ENCODE results near the gene LYST.
A peak's percentile ranks its signal among the peaks of the same experiment; 100 is the strongest.
"Not testable (repeated sequence)": the region's sequence is repeated elsewhere in the genome, so short reads cannot be mapped to it uniquely, and the experiment has no call there.

The LYST gene

DNA sequence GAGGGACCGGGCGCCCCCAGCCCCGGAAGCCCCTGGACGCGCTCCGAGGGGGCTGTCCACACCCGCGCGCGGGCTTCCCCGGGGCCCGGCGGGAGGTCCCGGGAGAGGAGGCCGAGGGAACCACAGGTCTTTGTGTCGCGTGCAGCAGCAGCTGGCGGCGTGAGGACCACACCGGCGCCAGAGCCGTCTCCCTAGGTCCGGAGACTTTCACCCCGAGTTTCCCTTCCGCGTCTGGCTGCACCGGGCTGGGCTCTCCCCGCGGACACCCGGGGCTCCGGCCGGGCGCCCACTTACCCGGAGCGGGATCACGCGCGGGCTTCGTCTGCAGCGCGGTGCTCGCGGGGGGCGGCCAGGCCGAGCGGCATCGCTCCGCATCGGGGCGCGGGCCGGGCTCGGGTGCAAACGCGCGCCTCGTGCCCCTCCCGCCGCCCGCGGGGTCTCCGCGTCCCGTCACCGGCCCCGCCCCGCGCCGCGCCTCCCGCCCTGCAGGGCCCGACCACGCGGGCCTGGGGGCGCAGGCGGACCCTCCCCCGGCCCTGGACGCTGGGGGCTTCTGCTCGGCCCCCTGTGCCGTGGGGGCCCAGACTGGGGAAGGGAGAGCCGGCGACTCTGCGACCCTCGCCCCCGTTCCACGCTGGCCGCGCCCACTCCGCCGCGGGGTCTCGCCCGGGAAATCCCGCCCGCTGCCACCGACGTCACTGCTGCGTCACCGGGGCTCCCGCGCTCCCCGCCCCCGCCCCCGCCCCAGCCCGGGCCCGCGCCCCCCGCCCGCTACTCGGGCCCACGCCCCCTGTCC, 217.1 kb downstream of the LYST start, which contains the start of gene GNG4:
GNG4 (minus strand) TSS at position 417 of the 796 bp plus-strand sequence. CDS start 65,946 bp downstream, outside the sequence.
- DNase-seq, result peak; percentile 58

DNA sequence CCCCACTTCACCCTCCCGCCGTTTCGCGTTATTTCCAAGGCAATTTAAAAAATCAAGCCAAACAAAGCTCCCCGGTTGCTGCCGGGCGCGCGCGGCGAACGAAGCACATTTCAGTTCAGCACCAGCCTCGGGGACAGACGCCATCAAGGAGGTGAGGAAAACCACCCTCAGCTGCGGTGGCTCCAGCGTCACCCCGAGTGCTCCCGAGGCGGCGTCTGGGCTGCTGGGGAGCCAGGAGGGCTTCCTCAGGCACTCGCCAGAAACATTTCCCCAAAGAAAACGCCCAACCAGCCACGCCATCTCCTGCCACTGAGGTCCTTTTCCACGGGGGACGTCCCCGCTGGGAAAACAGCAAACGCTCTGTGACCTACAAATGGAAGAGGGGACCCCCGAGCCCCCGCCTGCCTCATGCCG, 217.7 kb downstream of the LYST start:
- DNase-seq, result peak; percentile 61

DNA sequence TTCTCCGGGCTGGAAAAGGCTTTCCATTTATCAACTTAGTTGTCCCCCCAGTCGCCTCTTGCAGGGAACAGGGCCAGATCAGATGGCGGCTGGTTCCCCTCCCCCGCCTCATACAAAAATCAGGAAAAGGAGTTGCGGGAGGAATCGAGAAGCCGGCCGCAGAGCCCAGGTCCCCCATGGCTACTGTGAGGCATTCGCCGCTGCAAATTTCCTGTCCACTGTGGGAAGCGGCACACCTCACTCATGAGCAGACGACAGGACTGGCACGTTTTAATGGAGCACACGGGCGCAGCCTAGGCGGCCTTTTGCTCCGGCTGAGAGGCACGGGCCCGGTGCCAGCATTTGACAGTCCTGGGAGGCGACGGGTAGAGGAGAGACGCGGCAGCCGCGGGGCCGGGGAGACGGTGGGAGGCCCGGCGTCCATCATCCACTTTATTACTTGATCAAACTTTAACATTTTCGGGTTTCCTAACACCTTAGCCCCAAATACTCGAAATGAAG, 218.2 kb downstream of the LYST start:
- peak; percentile 80 for DNase-seq

DNA sequence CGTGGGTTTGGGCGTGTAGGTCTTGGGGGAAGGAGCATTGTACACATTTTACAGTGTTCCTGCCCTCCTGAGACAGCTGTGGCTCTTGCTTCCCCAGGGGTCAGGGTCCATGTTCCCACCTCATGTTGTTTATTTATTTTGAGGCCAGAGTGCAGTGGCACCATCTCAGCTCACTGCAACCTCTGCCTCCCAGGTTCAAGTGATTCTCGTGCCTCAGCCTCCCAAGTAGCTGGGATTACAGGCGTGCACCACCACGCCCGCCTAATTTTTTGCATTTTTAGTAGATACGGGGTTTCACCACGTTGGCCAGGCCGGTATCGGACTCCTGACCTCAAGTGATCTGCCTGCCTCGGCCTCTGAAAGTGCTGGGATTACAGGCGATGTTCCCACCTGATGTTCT, 219.2 kb downstream of the LYST start:
- DNase-seq, result not testable (repeated sequence)

DNA sequence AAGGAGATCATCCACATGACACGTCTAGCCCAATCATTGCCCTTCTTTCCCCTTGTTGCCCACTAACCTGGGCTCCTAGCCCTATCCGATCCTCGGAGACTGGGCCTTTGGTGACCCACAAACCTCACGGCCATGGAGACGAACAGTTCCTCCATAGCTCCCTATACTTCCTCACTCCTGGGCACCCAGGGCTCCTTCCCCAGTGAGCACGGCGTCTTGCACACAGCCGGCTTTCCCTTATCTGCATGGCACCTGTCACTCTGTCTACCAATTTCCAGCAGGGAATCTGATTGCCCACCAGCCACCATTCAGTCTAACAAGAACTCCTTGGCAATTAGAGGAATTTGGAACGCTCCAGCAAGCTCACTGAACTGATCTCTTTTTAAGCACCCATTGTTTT, 220.2 kb downstream of the LYST start:
- no peak for DNase-seq

DNA sequence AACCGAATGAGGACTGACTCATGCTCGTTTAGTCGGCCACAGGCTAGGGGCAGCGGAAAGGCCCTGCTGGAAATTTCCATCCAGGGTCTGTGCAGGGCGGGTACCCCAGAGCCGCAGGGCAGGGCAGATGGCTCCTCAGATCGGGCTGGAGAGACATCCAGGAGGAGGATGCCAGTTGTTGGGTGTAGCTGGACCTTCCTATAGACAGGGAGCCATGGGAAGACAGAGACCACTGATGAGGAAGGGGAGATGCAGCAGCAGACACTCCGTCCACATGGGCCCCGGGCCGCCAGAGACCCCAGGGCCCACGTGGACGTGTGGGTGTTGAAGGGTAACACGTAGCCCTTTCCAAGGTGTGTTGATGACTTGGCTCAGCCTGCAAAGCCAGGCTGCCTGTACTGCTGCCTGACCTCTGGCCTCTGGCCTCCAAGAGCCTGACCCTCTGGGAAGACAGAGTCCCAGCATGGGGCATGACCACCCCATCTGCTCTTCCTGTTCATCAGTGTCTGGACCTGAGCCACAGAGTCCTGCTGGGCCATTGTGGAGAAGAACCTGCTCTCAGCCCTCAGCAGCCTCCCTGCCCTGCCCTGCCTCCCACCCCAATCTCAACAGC, 221.9 kb downstream of the LYST start:
- no peak for DNase-seq

DNA sequence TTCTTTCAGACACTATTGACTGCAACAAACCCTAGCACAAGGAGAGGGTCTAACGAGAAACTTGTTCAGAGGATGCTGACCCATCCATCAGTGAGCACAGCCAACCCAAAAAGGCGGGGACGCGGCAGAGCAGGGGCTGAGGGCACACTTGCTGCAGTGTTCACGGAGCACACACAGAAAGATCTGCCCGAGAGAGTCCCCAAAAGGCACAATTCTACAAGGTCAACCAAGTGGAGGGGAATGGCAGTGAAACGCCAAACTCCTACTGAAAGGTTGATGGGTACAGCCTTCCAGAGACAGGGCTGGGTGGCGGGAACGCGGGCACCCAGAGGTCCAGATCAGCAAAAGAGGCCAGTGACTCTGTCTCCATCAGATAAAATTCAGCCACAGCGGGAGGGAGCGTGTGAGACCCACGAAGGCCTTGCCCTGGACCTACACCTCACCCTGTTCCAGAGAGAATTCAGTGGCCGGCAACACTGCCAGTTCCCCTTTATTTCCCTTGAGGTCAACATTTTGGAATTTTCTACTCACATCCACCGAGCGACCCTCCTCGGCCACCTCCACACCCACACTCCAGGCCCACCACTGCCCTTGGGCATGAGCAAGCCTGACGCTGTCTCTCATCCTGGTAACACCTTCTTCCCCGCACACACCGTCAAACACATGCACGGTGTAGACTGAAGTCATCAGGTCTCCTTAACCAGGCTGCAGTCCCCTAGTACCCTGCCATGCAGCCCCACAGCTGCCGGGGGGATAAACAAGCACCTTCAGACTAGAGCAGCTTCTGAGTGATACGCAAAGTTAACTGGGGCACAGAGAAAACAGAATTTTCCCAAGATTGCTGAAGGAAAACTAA, 222.6 kb downstream of the LYST start:
- DNase-seq, result no peak

DNA sequence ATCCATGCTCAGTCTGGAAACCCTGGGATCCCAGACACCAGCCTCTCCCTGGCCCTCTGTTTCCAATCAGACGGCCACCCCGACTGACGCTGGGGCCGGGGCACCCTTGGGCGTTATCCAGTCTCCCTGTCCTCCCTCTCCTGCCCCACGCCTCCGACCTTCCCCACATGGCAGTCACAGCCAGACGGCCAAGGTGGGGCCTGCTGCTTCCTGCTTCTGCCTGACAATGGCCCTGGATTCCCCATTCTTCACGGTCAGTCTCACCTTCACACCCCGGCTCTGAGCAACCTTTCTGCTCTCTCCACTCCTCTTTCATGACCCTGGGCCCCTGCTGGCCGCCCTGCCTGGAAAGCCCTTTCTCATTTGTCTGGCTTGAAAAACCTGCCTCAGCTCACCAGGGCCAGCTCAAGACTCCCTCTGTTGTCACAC, 223.7 kb downstream of the LYST start:
- DNase-seq, result no peak

DNA sequence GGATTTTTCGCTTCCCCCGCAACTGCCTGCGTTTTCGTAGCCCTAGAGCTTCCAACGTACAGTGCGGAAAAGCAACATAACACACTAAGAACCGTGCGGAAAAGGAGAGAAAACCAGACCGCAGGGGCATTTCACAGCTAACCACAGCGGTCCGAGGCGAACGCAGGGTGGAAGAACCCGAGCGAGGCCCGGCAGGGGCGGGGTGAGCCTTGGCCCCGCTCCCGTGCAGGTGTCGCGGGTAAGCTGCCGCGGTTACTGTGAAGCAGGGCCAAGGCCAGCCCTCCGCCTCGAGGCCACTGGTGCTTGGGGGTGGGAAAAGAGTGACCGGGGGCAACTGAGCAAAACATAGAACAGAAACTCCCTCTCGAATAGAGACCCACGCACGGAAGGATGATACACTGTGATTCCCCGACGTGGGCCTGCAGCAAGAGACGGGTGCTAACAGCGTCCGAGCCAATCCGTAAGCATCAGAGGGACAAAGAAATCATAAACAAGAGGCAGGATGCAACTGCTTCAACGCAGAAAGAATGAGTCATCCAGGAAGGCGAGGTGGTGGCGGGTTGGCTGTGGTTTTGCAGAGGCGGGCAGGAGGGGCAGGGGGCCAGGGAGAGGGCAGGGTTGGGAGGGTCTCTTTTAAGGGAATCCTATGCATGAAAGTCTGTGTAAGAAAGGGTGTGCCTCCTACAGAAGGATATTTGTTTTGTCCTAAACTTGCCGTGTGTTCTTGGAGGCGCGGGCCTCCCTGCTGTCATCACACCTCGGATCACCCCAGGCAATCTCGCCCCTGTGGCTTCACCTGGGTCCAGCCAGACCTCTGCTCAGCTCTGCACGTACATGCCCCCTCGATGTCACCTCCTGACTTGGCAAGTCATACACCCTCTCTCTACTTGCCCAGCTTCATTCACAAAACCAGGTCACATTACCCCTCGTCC, 224.4 kb downstream of the LYST start:
- DNase-seq, result no peak

DNA sequence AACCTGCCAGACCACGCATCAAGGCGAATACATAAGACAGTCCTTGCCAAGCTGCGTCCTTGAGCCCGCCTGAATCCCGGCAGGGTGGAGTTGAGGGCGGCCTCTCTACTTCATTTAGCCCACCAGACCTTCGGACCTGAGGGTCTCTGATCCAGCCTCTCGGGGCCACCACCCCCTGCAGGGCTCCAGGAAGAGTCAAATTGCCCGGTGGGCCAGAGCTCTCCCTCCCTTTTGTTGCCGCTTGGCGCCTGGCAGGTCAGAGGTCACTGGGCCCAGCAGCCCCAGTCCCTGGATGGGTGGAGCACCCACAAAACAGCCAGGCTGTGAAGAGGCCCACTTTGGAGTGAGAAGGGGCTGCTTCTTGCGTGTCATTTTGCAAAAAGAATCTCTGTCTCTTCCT, 226.1 kb downstream of the LYST start:
- no peak for DNase-seq

DNA sequence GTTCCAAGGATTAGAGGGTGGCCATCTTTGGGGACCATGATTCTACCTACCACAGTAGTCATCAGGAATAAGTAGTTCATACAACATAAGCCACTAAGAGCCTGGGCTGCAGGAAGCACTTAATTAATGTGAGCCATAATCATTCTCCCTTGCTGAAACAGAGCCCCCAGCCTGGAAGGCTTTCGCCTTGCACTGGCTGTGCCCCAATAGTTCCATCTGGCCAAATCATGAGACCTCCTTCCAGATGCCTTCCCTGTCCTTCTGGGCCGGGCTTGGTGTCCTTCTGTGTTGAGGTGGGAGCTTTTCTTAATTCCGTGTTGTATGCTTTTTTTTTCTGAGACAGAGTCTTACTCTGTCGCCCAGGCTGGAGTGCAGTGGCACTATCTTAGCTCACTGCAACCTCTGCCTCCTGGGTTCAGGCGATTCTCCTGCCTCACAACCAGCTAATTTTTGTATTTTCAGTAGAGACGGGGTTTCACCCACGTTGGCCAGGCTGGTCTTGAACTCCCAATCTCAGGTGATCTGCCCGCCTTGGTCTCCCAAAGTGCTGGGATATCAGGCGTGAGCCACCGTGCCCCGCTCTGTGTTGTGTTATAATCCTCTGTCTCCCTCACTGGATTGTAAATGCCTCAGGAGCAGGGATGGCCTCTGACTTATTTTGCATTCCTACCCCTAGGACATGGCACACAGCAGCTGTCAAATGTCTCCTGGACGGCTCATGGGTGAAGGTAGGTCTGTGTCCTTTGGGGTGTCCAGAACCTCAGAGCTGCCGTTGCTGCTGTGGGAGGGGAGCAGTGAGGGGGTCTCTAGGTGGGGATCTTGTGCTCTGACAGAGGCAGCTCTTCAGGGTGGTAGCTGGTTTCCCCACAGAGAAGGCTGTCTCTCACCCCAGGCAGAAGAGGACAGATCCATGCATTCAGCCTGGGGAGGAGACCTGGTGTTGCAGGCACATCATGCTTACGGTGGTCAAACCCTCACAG, 227.2 kb downstream of the LYST start:
- DNase-seq, result no peak

DNA sequence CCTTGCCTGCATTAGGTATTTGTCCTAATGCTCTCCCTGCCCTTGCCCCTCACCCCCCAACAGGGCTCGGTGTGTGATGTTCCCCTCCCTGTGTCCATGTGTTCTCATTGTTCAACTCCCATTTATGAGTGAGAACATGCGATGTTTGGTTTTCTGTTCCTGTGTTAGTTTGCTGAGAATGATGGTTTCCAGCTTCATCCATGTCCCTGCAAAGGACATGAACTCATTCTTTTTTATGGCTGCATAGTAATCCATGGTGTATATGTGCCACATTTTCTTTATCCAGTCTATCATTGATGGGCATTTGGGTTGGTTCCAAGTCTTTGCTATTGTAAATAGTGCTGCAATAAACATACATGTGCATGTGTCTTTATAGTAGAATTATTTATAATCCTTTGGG, 228.1 kb downstream of the LYST start:
- not testable (repeated sequence) for DNase-seq

DNA sequence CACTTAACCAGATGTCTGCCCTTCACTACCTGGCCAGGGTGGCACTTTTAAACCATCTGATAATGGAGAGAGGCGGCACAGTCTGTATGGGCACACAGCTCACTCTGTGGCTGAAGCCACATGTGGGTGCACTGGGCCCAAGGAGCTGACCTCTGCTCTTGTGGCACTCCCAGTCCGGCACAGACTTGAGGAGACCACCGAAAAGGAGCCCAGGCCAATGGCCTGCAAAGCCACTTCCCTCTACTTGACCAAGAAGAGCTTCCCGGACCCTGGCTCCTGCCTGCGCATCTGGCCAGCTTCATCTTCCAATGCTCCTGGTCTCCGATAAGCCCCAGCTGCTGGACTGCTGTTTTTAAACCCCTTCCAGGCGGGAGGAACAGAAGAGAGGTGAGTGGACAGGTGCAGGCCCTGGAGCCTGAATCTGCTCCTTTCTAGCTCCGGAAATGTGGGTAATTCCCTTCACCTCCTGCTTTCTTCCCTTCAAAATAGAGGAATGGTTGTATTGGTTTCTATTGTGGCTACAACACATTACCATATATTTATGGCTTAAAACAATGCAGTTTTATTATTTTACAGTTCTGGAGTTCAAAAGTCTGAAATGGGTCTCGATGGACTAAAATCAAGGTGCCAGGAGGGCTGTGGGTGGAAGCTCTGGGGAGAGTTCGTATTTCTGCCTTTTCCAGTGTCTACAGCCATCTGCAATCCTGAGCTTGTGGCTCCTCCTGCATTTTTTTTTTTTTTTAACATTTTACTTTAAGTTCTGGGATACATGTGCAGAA, 228.8 kb downstream of the LYST start:
- DNase-seq, result no peak

DNA sequence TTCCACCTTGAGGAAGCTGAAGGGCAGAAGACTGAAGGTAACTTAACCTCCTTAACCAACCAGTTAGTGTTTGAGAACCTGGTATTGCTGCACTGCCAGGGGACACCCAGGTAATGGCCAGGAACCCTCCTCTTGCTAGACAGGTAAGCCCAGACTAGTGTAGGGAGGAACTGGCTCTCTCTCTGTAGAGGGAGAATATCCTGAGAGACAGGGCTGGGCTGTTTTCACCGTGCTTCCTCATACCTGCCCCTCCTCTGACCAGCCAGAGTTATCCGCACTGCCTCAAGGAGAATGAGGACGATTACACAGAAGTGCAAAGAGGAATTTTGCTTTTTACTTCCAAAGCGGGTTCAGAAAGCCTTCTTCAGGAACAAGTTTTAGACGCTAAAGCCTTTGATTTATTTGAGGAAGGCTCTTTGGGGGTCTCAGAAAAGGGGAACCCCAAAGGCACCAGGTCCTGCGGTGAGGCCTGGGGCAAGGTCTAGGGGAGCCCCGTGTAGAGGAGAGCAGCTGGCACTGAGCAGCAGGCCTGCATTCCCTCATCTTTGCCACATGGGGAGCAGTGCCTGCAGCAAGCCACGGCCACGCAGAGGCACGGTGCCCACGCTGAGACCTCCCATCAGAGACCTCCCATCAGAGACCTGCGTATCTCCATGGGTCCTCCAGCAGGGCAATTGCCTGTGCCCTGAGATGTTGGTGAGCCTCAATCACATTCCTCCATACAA, 230.6 kb downstream of the LYST start:
- DNase-seq, result no peak

DNA sequence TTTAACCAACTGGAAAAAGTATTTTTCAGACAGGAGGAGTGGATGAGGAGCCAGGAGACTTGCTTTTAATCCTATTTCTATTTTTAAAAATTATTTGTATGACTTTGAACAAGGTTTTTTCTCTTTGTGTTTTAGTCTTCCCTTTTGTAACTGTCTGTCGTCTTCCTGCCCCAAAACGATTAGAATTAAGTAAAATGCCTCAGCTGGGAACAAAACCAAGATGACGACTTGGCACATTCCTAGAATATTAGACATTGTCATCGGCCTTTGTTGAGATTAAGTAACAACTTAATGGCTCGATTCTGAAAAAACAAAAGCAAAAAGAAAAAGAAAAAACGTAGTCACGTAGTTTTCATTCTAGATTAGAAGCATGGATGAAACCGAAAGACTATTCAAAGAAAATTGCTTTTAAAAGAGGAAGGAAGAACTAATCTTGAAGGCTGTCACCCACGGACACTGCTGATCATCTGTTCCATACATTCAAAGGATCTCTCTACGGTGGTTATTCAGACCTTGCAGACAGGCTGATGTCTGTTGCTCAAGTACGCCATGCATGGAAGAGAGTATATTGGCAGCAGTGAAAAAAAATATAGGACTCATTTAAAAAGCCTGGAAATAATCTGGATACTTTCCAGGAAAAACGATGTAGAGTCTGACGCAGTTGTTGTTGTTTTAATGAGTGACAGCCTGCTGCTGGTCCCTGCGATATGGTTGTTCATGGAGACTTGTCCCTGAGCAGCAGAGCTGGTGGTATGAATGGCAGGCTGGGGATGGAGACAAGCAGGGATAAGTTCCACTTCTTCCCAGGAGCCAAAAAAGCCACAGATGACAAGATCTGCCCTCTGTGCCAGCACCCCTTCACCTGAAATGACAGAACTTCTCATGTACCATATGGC, 234.0 kb downstream of the LYST start:
- peak; percentile 97 for DNase-seq

DNA sequence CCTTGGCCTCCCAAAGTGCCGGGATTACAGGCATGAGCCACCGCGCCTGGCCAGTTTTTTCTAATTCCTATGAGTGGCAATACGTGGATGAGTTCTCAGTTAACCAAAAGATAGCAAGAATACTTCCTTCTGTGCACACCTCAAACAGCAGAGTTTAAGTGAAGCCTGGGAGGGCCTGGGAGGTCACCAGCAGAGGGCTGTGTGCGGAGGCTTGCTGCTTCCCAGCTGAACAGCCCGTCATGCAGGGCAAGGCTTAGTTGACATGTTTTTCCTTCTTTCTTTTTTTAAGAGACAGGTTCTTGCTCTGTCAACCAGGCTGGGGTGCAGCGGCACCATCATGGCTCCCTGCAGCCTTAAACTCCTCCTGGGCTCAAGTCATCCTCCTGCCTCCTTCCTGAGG, 234.9 kb downstream of the LYST start:
- no peak for DNase-seq

DNA sequence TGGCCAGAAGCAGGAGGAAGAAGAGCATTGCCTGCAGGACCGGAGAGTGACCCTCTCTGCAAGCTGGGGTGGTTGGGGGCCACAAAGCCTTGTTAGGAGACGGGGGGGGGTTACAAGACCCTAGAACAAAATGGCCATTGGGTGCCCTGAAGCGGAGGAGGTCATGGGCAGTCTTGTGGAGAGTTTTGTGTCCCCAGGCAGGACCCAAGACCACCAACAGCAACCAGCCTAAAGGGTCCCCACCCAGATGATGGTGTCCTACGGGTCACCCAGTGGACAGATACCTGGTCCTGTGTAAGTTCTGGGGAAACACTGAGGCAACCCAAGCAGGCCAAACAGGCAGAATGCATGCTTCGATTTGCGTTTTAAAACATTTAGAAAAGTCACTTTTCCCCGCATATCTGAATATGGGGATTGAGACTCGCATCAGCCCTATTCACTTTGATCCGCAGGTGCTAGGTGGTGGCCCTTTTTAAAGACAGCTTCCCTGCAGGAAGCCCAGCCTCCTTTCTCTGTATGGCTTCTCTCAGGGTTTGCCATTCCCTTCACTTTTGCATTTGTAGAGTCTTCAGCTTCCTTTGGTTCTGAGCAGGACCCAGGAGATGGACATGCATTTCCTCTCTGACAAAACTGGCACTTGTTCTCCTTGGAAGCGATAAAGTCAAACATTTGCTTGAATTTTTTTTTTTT, 238.2 kb downstream of the LYST start:
- no peak for DNase-seq

DNA sequence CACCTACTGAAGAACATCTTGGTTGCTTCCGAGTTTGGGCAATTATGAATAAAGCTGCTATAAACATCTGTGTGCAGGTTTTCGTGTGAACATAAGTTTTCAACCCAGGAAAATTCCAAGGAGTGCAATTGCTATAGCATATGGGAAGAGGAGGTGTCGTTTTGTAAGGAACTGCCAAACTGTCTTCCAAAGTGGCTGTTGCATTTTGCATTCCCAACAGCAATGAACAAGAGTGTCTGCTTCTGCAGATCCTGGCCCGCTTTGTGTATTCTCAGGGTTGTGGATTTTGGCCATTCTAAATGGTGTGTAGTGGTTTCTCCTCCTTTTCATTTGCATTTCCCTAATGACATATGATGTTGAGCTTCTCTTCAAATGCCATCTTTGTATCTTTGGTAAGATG, 240.9 kb downstream of the LYST start:
- DNase-seq, result no peak

Measured in NCI-H1694 treated with DMSO at 0.1 percent for 48 hours (cell line).